Measurements from ENCODE around the gene NT5C2. TPM values are rescaled to one million over a fixed set of nuclear protein-coding genes. Genes with fewer than 3 reads are reported as not detected.

Gene NT5C2
- total and polyA plus RNA-seq, 2 donors (not counting 1 experiment from before 2014, with no cell fraction given), result 38.6 to 80.8 TPM

- H3K27me3 ChIP-seq (replicated peaks in 1 of 4; ENCODE audit: control extremely low read depth in 1 of 4, control insufficient read depth in 3 of 4, insufficient read depth in 4 of 4, low read length in 3 of 4), result no peaks in the 10 kb centered on the region
- no peak for ATAC-seq (ENCODE audit: low read depth)
- 100% methylated on average over 2 of the region's 3 CpGs for WGBS (ENCODE audit: insufficient coverage)
These were observed 138.5 kb downstream of the NT5C2 start for GRCh38 chr10:103054621-103055020.

More at GRCh38 chr10:103054621-103055020, 138.5 kb downstream of the NT5C2 start:
- no peak overlapping the region for H3K4me3 ChIP-seq (ENCODE audit: control extremely low read depth in 1 of 5, extremely low read depth in 1 of 5, insufficient read depth in 1 of 5, low read depth in 2 of 5, low read length in 4 of 5)
- TF ChIP-seq CTCF (IDR thresholded peaks at IDR 0.05) (no peak), EZH2 (IDR thresholded peaks at IDR 0.05; ENCODE audit: borderline replicate concordance, insufficient read depth, low read depth, low read length, poor library complexity, severe bottlenecking) (no peak)
- H2AFZ ChIP-seq (ENCODE audit: insufficient read depth, low read depth, low read length, poor library complexity, severe bottlenecking), result no peak overlapping the region
- H3K4me2 ChIP-seq (replicated peaks; ENCODE audit: low read depth, low read length, poor library complexity, severe bottlenecking), result no peak overlapping the region
- Mint-ChIP-seq H3K9me3 (ENCODE audit: insufficient read depth) (no peaks in the 10 kb centered on the region), H3K27me3 (no peaks in the 10 kb centered on the region), H3K4me1 (peaks cover 4% of the 10 kb centered on the region), H3K4me3 (no peak overlapping the region), H3K27ac (no peak overlapping the region)
- H4K20me1 ChIP-seq (ENCODE audit: control insufficient read depth, insufficient read depth, low read length, poor library complexity, severe bottlenecking), result no peaks in the 10 kb centered on the region
- POLR2A ChIA-PET, result no interaction called here
- no peaks in the 10 kb centered on the region for H3K4me1 ChIP-seq (ENCODE audit: control insufficient read depth in 2 of 2, insufficient read depth in 2 of 2, low read length in 2 of 2)
- no peak overlapping the region for H3K27ac ChIP-seq (ENCODE audit: low read length in 2 of 2)
- H3K36me3 ChIP-seq (replicated peaks in 1 of 2; ENCODE audit: control extremely low read depth in 1 of 2, control insufficient read depth in 1 of 2, extremely low read depth in 1 of 2, insufficient read depth in 2 of 2, low read length in 1 of 2), result peaks cover 2% of the 10 kb centered on the region in 2 experiments
- H3K9me3 ChIP-seq (ENCODE audit: control extremely low read depth in 1 of 3, control insufficient read depth in 2 of 3, insufficient read depth in 1 of 3, low read length in 2 of 3), result no peaks in the 10 kb centered on the region
- no peaks in the 10 kb centered on the region for H3K79me2 ChIP-seq (ENCODE audit: control insufficient read depth, insufficient read depth, low read length)
- no peak overlapping the region for H3K9ac ChIP-seq (ENCODE audit: low read length)
- intact Hi-C loops (cut with micrococcal nuclease), result no loop called here
- CTCF ChIA-PET, result interaction anchor here (1.3 kb wide), 1 partner anchor 190 kb away, joined by 3 read pairs; no protein-coding TSS in a partner anchor
- DNase-seq, result no peak

Measured in B cell (primary cell).